Karpas-422 (cell line): ENCODE results near the gene ZDHHC14. TPM values are rescaled to one million over a fixed set of nuclear protein-coding genes. Genes with fewer than 3 reads are reported as not detected.

ENCODE experiments used
- DNase-seq: peaks from one replicate; pipeline ENCODE4 v3.0.0-alpha.2; 2015
- H2AFZ ChIP-seq: fragments of 200-600 bp; sonication (generic); 2 replicates; pipeline ENCODE4 v1.6.1; 2014; ENCODE audit warnings: antibody characterized with exemption, low read length, mixed read lengths
- H3K27ac ChIP-seq: fragments of 200-600 bp; sonication (generic); 2 replicates; pipeline ENCODE4 v1.5.1; 2014; ENCODE audit warnings: mild to moderate bottlenecking, low read length, moderate library complexity
- H3K27me3 ChIP-seq: fragments of 200-600 bp; sonication (generic); 2 replicates; pipeline ENCODE4 v1.6.1; 2014; ENCODE audit warnings: low read length, mixed read lengths
- H3K36me3 ChIP-seq: fragments of 200-600 bp; sonication (generic); 2 replicates; pipeline ENCODE4 v1.6.1; 2014; ENCODE audit warnings: low read length, mixed read lengths; ENCODE audit not compliant: insufficient read depth
- H3K4me1 ChIP-seq: fragments of 200-600 bp; sonication (generic); 2 replicates; pipeline ENCODE4 v1.6.1; 2014; ENCODE audit warnings: mild to moderate bottlenecking, low read length, mixed read lengths
- H3K4me2 ChIP-seq: fragments of 200-600 bp; sonication (generic); 2 replicates; pipeline ENCODE4 v1.6.1; 2014; ENCODE audit warnings: low read length, low read depth, mild to moderate bottlenecking; ENCODE audit not compliant: poor library complexity, severe bottlenecking
- H3K4me3 ChIP-seq: fragments of 200-600 bp; sonication (generic); 2 replicates; pipeline ENCODE4 v1.5.1; 2014; ENCODE audit warnings: mild to moderate bottlenecking, antibody characterized with exemption, low read length, mixed read lengths
- H3K79me2 ChIP-seq: fragments of 200-600 bp; sonication (generic); 2 replicates; pipeline ENCODE4 v1.6.1; 2014; ENCODE audit warnings: mild to moderate bottlenecking, low read length, mixed read lengths
- H3K9ac ChIP-seq: fragments of 200-600 bp; sonication (generic); 2 replicates; pipeline ENCODE4 v1.6.0; 2014; ENCODE audit warnings: low read length
- H3K9me2 ChIP-seq: fragments of 200-600 bp; sonication (generic), shearing (Covaris generic); replicated peaks from 2 replicates; pipeline ENCODE4 v1.6.0; 2014; ENCODE audit warnings: mild to moderate bottlenecking, low read length, moderate library complexity; ENCODE audit not compliant: insufficient read depth
- H3K9me3 ChIP-seq: fragments of 300-700, 200-600 bp; sonication (generic); 2 replicates; pipeline ENCODE4 v1.6.1; 2014; ENCODE audit warnings: low read length, mixed read lengths
- H4K20me1 ChIP-seq: fragments of 200-600 bp; sonication (generic); 2 replicates; pipeline ENCODE4 v1.6.1; 2014; ENCODE audit warnings: mild to moderate bottlenecking, antibody characterized with exemption, low read length, low read depth; ENCODE audit not compliant: insufficient read depth
- total RNA-seq: library from RNA; depleted of rRNA; stranded (reverse); fragments of >200 nt; shearing (Covaris generic); gene quantifications from 2 replicates; pipeline ENCODE4 v1.2.3, GENCODE V29; 2014; ENCODE audit warnings: low replicate concordance

The ZDHHC14 gene
- total RNA-seq, 1 experiment from 2014 or later = 1.1 TPM

DNA sequence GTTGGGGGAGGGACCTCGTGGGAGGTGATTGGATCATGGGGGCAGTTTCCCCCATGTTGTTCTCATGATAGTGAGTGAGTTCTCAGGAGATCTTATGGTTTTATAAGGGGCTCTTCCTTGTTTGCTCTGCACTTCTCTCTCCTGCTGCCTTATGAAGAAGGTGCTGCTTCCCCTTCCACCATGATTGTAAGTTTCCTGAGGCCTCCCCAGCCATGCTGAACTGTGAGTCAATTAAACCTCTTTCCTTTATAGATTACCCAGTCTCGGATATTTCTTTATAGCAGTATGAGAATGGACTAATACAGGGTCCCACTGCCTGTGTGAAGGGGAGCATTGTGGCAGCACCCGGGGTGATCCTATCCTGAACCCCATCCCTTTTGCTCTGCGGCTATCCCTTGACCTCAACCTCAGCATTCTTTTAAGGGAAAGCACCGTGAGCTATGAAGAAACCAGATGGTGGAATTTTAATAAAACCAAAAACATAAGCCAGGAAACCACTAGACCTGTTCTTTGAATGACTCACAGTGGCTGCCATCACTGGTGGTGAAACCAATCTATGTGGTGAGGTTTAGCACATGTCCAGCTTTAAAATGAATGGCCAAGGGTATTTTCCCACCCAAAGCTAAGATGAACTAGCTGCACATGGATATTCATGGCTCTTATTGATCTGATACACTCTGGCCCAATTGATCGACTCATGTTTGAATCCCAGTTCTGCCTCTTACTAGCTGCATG lies 62.2 kb downstream of the ZDHHC14 start:
- Histone ChIP-seq H3K9me2 (no peaks in the 10 kb centered on the region), H3K4me2 (no peak overlapping the region)
- DNase-seq = no peak

DNA sequence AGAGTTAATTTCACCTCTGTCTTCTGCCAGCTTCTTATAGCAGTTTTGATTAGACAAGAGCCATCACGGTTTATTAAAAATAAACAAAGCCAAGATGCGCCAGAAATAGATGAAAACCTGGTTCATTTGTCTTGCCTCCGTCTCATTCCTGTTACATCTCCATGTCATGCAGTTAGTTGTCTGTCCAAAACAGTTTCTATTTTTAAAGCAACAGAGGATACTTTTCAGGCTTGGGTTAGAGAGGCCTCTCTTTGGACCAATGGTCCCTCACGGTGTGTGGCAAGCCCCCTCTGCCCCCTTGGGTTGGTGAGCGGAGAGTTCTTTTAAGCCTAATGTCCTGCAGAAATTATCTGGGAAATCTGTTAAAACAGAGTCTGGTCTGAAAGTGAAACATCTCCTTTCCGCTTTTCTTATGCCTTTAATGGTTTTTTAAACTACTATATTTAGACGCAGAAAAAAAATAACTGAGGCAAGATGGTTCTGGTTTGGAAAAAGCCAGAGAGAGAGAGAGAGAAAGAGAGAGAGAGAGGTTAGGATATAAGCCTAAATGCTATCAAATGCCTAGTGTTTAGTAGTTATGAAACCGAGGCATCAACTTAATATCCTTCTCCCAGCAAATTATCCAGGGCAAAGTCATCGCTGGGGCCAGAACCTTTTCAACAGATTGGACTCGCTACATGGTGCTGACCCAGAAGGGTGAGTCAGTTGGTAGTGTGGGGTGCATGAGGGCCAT lies 64.5 kb downstream of the ZDHHC14 start:
- no peak overlapping the region for H3K4me3 ChIP-seq
- no peak overlapping the region for H3K4me2 ChIP-seq
- no peak overlapping the region for H2AFZ ChIP-seq
- no peaks in the 10 kb centered on the region for H3K9me3 ChIP-seq
- no peak overlapping the region for H3K27ac ChIP-seq
- H4K20me1 ChIP-seq = no peaks in the 10 kb centered on the region
- H3K27me3 ChIP-seq = no peaks in the 10 kb centered on the region
- no peak overlapping the region for H3K9ac ChIP-seq
- no peaks in the 10 kb centered on the region for H3K79me2 ChIP-seq
- no peaks in the 10 kb centered on the region for H3K9me2 ChIP-seq
- H3K36me3 ChIP-seq = no peaks in the 10 kb centered on the region
- no peak for DNase-seq
- H3K4me1 ChIP-seq = no peaks in the 10 kb centered on the region

More for the DNA sequence above, 62.2 kb downstream of the ZDHHC14 start:
- no peak overlapping the region for H3K27ac ChIP-seq
- no peaks in the 10 kb centered on the region for H3K27me3 ChIP-seq
- no peak overlapping the region for H3K9ac ChIP-seq
- H4K20me1 ChIP-seq = no peaks in the 10 kb centered on the region
- no peaks in the 10 kb centered on the region for H3K79me2 ChIP-seq
- no peak overlapping the region for H2AFZ ChIP-seq
- H3K36me3 ChIP-seq = no peaks in the 10 kb centered on the region
- no peak overlapping the region for H3K4me3 ChIP-seq
- H3K4me1 ChIP-seq = no peaks in the 10 kb centered on the region
- no peaks in the 10 kb centered on the region for H3K9me3 ChIP-seq

DNA sequence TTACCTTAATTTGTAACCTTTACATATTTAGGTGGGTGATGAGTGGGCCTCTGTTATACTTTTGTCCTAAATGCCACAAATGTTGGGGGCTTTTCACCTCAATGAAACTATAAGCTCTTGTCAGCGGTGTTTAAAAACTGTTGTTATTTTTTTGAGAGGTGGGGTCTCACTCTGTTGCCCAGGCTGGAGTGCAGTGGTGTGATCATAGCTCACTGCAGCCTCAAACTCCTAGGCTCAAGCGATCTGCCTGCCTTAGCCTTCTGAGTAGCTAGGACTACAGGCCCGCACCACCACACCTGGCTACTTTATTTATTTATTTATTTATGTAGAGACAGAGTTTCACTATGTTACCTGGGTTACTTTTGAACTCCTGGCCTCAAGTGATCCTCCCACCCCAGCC lies 66.7 kb downstream of the ZDHHC14 start:
- Histone ChIP-seq H3K9me2 (no peaks in the 10 kb centered on the region), H2AFZ (no peak overlapping the region), H4K20me1 (no peaks in the 10 kb centered on the region), H3K79me2 (no peaks in the 10 kb centered on the region), H3K36me3 (no peaks in the 10 kb centered on the region), H3K9me3 (no peaks in the 10 kb centered on the region), H3K27me3 (no peaks in the 10 kb centered on the region), H3K4me3 (no peak overlapping the region), H3K4me1 (no peaks in the 10 kb centered on the region), H3K27ac (no peak overlapping the region), H3K9ac (no peak overlapping the region), H3K4me2 (no peak overlapping the region)
- DNase-seq = no peak

DNA sequence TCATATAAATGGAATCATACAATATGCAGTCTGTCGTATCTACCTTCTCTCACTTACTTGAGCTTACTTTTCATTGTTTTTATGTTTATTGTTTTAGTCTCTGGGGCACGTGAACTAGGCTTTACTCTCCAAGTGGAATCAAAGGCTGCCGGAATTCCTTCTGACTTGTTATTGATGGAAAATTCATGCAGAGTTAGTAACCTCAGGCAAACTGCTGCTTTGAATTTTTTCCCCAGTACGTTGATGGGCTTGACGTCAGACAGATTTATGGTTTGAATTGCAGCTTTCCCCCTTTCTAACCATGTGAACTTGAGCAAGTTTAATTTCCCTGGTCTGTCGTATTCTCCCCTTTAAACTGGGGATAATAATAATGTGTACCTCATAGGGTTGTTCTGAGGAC lies 68.6 kb downstream of the ZDHHC14 start:
- no peaks in the 10 kb centered on the region for H3K9me2 ChIP-seq
- no peak overlapping the region for H3K4me2 ChIP-seq
- no peaks in the 10 kb centered on the region for H4K20me1 ChIP-seq
- H3K9ac ChIP-seq = no peak overlapping the region
- no peaks in the 10 kb centered on the region for H3K36me3 ChIP-seq
- no peak overlapping the region for H3K27ac ChIP-seq
- H2AFZ ChIP-seq = no peak overlapping the region
- H3K79me2 ChIP-seq = no peaks in the 10 kb centered on the region
- no peak for DNase-seq
- no peak overlapping the region for H3K4me3 ChIP-seq
- no peaks in the 10 kb centered on the region for H3K27me3 ChIP-seq
- no peaks in the 10 kb centered on the region for H3K9me3 ChIP-seq
- no peaks in the 10 kb centered on the region for H3K4me1 ChIP-seq

DNA sequence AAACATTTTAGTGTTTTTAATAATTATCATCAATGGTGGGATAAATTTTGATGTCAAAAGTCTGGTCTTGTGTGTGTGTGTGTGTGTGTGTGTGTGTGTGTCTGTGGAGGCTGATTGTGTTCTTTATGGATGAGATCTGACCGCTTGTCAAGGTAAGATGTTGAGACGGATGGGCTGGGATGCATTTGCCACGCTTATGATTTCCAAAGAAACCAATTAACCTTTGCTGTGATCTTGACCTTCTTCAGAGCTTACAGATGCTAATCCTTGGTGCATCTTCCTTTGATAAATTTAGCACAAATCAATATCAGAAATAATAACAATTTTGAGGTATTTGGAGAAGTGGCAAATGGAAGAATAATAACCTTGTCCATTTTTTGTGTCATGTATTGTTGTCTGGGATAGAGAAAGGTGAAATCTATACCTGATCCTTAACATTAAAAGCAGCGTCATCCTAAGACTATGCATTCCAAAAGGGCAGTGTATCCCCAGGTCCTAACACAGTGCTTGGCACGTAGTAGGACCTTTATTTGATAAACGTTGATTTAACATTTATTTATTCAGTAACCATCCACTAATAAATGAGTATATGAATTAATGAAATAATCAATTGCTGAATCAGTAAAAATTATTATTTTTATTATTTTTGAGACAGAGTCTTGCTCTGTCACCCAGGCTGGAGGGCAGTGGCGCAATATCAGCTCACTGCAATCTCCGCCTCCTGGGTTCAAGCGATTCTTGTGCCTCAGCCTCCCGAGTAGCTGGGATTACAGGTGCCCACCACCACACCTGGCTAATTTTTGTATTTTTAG lies 70.1 kb downstream of the ZDHHC14 start:
- Histone ChIP-seq H3K4me2 (no peak overlapping the region), H4K20me1 (no peaks in the 10 kb centered on the region), H3K27me3 (no peaks in the 10 kb centered on the region), H3K4me1 (no peaks in the 10 kb centered on the region), H3K9me3 (no peaks in the 10 kb centered on the region), H3K9ac (no peak overlapping the region), H3K79me2 (no peaks in the 10 kb centered on the region), H3K27ac (no peak overlapping the region), H2AFZ (no peak overlapping the region), H3K9me2 (no peaks in the 10 kb centered on the region), H3K36me3 (no peaks in the 10 kb centered on the region), H3K4me3 (no peak overlapping the region)
- DNase-seq = no peak

DNA sequence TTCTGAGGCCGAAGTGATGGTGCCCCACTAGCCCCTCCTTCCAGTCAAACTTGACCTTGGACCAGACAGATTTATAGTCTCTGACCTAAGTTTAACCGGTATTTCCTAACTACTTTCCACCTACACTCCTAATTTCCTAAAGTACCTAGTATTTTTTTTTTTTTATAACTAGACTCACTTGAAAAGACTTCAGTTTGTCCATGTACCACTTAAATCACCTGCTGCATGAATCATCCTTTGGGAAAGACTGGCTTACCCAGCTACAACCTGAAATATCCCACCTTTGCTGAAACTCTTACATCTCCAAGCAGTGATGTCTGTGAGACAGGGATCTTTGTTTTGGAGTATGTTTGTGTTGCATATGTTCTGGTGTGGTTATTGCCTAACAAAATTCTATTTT lies 71.1 kb downstream of the ZDHHC14 start:
- H3K4me2 ChIP-seq = no peak overlapping the region
- no peaks in the 10 kb centered on the region for H3K36me3 ChIP-seq
- no peak overlapping the region for H2AFZ ChIP-seq
- DNase-seq = no peak
- no peaks in the 10 kb centered on the region for H3K9me2 ChIP-seq
- H4K20me1 ChIP-seq = no peaks in the 10 kb centered on the region
- no peaks in the 10 kb centered on the region for H3K4me1 ChIP-seq
- no peaks in the 10 kb centered on the region for H3K79me2 ChIP-seq
- no peak overlapping the region for H3K27ac ChIP-seq
- no peak overlapping the region for H3K4me3 ChIP-seq
- H3K27me3 ChIP-seq = no peaks in the 10 kb centered on the region
- H3K9me3 ChIP-seq = no peaks in the 10 kb centered on the region
- H3K9ac ChIP-seq = no peak overlapping the region

DNA sequence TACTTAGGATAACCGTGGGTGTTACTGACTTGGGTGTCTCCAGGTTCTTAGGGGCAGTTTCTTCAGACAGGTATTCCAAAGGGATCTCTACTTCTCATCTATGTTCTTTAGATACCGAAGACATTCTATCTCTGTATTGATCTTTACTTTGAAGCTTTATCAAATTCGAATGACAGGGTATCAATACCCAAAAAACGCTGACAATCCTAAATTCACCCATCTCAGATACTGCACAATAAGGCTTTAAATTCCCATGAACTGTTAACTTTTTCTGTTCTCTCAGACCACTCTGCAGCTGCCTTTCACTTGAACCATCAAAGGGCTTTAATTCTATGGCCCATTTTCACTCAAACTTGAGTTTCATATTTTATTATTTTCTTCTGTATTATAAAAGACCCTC lies 72.1 kb downstream of the ZDHHC14 start:
- H3K4me1 ChIP-seq = no peaks in the 10 kb centered on the region
- no peak overlapping the region for H3K9ac ChIP-seq
- no peak overlapping the region for H2AFZ ChIP-seq
- H4K20me1 ChIP-seq = no peaks in the 10 kb centered on the region
- no peak for DNase-seq
- no peaks in the 10 kb centered on the region for H3K9me3 ChIP-seq
- H3K4me3 ChIP-seq = no peak overlapping the region
- no peaks in the 10 kb centered on the region for H3K79me2 ChIP-seq
- H3K27me3 ChIP-seq = no peaks in the 10 kb centered on the region
- no peaks in the 10 kb centered on the region for H3K9me2 ChIP-seq
- no peaks in the 10 kb centered on the region for H3K36me3 ChIP-seq
- no peak overlapping the region for H3K4me2 ChIP-seq
- no peak overlapping the region for H3K27ac ChIP-seq

DNA sequence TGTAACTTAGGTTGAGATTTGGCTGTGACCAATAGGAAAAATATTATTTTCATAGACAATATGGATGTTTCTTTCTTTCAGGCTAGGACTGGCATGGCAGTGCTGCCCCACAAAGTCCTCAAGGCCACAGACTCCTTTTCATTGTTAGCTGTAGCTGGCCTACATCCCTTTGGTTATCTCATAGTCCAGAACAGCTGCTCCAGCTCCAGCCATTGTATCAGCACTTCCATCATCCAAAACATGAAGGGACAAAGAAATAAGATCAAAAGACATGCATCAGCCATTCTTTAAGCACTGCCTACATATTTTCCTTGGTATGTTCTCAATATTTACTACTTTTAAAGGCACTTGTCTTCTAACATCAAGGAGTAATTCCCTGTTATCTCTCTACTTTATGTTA lies 73.0 kb downstream of the ZDHHC14 start:
- Histone ChIP-seq H2AFZ (no peak overlapping the region), H3K9me2 (no peaks in the 10 kb centered on the region), H3K9ac (no peak overlapping the region), H3K4me1 (no peaks in the 10 kb centered on the region), H3K4me2 (no peak overlapping the region), H3K4me3 (no peak overlapping the region), H3K27ac (no peak overlapping the region), H4K20me1 (no peaks in the 10 kb centered on the region), H3K36me3 (no peaks in the 10 kb centered on the region), H3K27me3 (no peaks in the 10 kb centered on the region), H3K9me3 (no peaks in the 10 kb centered on the region), H3K79me2 (no peaks in the 10 kb centered on the region)
- DNase-seq = no peak
